Measurements from ENCODE around the gene PRKCA.

DNA sequence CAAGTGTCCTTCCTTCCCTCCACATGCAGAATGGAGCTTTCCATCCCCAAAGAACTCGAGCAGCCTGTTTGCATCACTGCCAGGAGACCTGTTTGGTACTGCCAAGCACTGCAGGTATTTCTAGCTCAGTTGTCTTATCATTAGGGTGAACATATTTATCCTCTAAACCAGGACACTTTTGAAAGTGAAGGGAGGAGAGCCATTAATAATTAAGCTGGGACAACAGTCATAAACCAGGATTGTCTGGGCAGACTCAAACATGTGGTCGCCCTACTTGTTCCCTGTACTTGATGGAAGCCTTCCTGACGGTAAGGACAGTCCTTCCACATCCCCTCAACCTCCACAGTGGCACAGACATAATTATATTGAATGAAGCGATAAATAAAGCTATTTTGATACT lies 67.4 kb downstream of the PRKCA start:
- TF ChIP-seq, protein P1, sequence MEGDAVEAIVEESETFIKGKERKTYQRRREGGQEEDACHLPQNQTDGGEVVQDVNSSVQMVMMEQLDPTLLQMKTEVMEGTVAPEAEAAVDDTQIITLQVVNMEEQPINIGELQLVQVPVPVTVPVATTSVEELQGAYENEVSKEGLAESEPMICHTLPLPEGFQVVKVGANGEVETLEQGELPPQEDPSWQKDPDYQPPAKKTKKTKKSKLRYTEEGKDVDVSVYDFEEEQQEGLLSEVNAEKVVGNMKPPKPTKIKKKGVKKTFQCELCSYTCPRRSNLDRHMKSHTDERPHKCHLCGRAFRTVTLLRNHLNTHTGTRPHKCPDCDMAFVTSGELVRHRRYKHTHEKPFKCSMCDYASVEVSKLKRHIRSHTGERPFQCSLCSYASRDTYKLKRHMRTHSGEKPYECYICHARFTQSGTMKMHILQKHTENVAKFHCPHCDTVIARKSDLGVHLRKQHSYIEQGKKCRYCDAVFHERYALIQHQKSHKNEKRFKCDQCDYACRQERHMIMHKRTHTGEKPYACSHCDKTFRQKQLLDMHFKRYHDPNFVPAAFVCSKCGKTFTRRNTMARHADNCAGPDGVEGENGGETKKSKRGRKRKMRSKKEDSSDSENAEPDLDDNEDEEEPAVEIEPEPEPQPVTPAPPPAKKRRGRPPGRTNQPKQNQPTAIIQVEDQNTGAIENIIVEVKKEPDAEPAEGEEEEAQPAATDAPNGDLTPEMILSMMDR (conservative IDR thresholded peaks at IDR 0.05; ENCODE audit: low read length) = no peak
- TF ChIP-seq EZH2phosphoT487 (IDR thresholded peaks at IDR 0.05; ENCODE audit: borderline replicate concordance) = no peak
